Endometrial microvascular endothelial cells (primary cell): ENCODE data around the gene ZMYM2. TPM values are rescaled to one million over a fixed set of nuclear protein-coding genes. Genes with fewer than 3 reads are reported as not detected.

Experiments used
- in situ Hi-C: cut with HindIII; loops from 2 replicates; pipeline ENCODE4 v1.10.0; 2017; ENCODE audit warnings: low sequenced_read_pairs, low pct_unique_long_range_greater_than_20kb; ENCODE audit errors: inconsistent ontology term
- total RNA-seq: library from RNA; depleted of rRNA; stranded (reverse); fragments of >200 nt; gene quantifications from one replicate; pipeline ENCODE4 v1.2.3, GENCODE V29; 2015; ENCODE audit errors: inconsistent ontology term

The ZMYM2 gene
- total RNA-seq, 1 donor from 2014 or later = 28.2 TPM

DNA sequence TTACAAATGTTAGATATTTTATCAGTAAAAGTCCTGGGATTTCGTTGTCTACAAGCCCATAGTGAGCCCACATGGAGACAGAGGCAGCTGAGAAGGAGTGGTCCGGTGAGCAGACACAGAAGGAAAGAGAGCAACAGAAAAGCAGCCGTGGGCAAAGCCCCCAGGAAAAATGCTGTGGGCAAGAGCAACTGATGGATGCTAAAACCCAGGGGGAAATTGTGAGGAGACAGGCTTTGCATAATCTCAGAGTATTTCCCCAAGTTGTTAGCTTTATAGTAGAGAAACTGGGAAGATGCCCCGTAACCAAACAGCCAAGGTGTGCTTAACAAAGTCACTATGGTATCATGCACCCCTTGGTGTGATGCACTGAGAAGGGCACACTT lies 167.2 kb downstream of the ZMYM2 start:
- in situ Hi-C loops = no loop called here

DNA sequence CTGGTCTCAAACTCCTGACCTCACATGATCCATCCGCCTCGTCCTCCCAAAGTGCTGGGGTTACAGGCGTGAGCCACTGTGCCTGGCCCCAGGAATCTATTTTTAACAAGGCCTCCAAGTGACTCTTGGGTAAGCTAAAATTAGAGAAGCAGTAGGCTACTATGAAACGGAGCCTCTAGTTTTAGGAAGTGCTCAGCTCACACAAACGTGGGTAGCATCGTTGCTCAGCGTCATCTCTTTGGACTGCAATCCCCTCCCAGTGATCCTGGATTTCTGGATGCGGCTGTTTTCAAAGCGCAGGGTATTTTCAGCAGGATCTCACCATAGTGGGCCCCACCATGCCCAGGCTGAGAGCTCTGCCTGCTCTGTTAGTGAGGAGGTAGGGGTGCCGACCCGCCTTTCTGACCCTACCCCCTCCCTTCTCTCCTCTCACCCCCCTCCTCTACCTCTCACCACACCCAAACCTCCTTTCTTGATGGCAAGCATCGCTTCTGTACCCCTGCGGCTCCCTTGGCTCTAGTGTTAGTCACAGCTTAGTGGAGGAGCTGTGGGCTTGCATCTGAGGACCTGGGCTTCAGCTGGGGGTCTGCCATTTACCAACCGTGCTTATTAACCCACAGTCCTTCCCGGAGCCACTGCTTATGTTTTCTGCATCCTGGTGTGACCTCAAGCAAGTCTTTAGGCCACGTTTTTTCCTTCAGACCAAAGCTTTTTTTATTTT lies 168.2 kb downstream of the ZMYM2 start:
- in situ Hi-C loops = no loop called here

DNA sequence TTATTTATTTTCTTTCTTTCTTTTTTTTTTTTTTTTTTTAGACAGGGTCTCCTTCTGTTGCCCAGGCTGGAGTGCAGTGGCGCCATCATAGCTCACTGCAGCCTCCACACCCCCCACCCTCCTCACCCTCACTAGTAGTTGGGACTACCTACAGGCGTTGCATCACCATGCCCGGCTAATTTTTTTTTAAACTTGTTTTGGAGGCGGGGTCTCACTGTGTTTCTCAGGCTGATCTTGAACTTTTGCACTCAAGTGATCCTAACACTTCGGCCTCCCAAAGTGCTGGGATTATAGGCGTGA lies 168.7 kb downstream of the ZMYM2 start:
- in situ Hi-C loops = no loop called here

DNA sequence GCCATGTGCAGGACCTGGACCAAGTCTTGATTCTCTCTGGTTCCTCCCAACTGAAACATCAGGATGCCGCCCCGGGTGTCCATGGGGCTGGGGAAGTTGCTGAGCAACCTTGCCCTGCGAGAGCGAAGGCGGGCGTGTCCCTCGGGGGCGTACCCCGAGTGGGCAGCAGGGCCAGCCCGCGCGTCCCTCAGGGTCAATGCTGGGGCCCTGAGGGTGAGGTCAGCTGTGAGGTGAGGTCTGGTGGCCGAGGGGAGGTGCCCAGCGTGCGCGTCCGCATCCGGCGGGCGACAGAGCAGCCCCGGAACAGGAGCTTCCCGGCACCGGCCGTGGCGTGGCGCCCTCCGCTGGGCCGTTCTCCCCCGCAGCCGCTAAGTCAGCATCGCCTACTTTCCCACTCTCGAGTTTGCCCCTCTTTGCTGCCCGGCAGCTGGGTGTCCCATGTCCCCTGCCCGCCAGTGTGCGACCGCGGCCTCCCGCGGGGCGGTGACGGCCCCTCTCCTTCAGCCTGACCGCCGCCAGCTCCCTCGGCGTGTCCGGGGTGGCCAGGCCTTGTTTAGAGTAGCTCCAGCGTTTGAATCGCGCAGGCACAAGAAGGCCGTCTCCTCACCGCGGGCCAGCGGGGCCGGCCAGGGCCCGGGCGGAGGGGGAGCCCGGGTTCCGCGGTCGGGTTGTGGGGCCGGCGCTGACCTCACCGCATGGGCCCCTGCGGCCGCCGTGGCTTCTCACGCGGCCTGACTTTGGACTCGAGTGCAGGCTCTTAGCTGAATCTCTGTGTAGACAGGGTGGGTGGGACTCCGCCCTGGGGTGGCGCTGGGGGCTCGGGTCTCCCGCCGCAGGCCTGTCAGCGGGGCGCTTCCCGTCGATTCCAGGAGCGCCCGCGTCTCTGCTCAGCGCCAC lies 169.3 kb downstream of the ZMYM2 start:
- in situ Hi-C loops = no loop called here

DNA sequence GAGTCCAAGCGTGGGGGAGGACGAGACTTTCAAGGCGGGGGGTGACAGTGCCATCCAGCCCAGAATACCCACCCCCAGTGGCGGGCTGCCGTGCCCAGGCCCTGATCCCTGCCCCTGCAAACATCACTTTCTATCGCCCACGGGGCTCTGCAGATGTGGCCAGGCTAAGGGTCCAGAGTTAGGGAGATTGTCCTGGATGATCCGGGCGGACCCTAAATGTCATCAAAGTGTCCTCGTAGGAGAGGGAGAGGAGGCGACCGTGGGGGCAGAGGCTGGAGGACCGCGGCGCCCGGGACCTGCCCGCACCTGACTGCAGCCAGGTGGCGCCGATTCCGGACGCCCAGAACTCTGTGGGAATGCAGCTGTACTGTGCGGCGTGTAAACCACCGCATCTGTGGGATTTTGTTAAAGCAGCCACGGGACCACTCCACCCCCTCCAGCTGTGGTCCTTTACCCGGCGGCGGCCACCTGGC lies 170.0 kb downstream of the ZMYM2 start:
- in situ Hi-C loops = no loop called here

DNA sequence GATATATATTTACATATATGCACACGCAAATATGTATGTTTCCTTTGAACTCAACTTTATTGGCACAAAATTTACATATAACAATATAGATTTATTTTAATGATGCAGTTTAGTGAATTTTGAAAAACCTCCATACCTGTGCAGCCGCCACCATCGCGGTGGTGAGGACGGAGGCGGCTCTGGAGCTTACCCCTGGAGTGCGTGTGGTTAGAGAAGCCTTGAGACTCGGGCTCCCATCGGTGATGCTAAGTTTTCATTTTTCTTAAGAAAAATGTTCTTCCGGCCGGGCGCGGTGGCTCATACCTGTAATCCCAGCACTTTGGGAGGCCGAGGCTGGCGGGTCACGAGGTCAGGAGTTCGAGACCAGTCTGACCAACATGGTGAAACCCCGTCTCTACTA lies 170.5 kb downstream of the ZMYM2 start:
- in situ Hi-C loops = no loop called here

DNA sequence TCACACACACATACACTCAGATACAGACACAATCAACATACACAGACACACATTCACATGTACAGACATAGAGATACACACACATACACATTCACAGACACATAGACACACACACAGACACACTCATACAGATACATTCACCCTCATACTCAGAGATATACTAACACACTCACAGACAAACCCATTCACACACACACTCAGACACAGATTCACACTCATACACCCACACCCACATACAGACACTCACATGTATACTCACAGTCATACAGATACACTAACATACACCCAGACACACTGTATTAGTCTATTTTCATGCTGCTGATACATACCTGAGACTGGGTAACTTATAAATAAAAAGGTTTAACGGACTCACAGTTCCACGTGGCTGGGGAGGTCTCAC lies 171.5 kb downstream of the ZMYM2 start:
- in situ Hi-C loops = no loop called here

DNA sequence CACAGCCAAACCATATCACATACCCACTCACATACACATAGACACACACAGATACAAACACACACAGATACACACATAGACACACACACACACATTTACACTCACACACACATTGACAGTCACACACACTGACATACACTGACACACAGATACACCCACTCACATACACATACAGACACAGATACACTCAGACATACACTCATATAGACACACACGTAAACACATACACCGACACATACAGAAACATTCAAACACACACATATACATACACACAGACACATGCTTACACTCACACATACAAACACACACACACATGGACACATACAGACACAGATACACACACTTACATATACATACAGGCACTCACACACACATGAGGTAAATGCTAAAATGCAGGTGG lies 172.1 kb downstream of the ZMYM2 start:
- in situ Hi-C loops = no loop called here

DNA sequence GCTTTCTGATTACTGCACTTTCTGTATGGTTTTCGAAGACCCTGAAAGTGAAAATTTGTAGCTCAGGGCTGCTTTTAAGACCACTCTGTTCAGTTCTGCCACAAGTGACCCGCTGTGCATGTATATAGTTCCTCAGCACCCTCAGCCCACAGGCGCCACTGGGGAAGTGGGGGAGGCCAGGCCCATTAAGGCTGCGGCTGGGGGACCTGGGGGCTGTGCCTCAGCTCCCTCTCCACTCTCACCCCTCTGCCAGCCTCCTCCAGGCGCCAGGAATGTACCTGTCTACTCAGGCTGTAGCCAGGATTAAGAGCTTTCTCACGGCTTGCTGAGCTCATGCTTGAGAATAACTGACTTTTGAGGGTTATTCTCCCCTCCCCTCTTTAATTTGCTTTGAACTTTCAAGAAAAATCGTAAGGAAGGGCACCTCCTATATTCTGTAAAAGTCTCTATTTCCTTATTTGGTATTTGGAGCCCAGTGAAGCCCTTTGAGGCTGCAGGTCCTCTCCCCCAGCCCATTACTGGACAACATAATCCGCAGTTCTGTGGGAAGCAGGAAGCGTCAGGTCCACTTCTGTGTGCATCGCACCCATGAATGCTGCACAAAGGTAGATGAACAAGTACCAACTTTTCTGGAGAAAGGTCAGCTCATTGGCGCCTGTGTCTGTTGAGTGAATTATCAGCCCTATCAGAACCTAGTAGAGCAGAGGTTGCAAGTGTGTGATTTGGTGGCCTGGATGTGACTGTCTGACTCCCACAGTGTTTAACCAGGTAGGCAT lies 172.7 kb downstream of the ZMYM2 start:
- in situ Hi-C loops = no loop called here

DNA sequence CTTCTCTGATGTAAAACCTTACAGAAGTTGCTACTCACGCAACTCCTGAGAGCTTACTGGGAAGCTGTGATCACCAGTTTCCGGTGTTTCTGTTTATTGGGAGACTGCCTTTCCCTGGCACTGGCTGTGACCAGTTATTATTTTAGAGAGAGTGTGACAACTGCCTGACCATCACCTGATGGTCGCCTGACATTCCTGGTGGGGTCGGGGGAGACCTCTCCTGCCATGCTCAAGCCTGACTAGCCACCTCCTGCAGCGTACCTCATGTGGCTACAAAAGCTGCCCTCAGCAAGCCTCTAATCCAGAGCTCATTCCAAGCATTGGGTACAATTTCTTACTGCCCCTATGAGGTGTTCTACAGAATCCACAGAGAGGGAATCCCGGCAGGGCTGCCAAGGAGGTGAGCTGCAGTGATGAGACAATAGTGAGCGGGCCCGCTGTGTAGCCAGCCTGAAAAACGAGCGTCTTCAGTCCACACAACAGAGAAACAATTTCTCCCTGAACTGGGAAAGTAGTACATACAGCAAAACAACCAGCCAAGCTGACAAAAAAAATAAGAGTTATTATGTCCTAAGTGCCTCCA lies 173.6 kb downstream of the ZMYM2 start:
- in situ Hi-C loops = no loop called here

DNA sequence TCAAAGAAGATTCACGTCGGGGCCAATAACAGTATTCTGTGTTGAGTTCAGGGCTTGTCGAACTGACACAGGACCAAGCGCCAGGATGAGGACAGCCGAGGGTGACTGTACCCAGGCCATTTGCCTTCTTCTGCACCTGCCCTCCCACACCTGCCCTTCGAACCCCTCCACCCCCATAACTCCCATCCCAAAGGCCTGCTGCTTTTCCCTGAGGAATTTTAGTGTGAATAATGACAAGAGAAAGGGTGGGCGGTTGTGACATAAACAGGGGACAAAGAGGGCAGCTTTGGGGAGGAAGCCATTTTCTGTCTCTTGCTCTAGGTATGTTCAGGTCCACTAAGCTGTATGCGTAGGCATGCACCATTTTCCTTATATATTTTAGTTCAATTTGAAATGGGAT lies 176.2 kb downstream of the ZMYM2 start:
- in situ Hi-C loops = no loop called here

DNA sequence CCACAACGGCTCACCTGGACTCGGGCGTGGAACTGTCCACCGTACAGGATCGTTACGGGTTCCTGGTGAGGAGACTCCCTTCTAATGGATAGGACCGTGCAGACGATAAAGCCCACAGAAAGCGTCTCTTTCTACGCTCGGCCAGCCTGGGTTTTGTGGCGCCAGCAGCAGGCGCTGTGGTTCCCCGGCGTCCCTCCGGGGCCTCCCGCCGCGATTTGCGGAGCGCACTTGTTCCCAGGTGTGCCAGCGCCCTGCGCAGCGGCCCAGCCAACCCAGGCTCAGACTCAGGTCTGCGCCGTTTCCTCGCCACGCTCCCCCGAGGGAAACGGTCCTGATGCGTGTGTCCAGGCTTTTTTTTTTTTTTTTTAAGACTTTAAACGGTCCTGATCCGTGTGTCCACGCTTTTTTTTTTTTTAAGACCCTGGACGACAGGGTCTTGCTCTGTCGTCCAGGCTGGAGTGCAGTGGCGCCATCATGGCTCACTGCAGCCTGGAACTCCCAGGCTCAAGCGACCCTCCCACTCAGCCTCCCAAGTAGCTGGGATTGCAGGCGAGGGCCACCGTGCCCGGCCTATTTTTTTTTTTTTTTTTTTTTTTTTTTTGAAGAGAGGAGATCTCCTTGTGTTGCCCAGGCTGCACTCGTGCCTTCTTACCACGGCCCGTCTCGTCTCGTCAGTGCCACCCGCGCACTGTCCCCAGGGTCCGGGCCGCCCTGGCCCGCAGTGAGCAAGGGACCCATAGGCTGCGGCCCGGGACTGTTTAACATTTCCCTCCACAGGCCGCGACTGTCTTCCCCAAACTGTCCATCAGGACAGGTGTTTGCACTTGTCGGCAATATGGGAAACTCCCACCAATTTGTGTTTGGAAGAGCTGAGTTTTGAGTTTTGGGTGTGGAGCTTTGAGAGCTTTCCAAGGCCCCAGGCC lies 178.5 kb downstream of the ZMYM2 start:
- in situ Hi-C loops = no loop called here

DNA sequence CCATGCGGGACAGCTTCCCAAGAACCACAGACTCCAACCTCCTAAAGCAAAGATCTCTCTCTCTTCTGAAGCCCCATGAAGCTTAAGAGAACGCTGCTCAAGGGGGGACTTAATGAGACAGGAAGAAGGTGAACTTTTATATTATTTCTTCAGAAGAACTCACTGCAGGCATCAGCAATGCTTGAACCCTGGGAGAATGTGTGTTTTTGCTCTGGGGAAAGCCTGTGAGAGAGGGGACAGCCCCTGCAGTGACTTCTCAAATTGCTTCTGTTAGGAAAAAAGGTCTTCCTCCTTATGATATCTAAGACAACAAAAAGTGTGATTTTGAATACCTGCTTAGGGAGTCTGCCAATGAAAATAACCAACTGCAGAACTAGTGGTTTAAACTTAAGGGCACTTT lies 179.3 kb downstream of the ZMYM2 start:
- in situ Hi-C loops = no loop called here

DNA sequence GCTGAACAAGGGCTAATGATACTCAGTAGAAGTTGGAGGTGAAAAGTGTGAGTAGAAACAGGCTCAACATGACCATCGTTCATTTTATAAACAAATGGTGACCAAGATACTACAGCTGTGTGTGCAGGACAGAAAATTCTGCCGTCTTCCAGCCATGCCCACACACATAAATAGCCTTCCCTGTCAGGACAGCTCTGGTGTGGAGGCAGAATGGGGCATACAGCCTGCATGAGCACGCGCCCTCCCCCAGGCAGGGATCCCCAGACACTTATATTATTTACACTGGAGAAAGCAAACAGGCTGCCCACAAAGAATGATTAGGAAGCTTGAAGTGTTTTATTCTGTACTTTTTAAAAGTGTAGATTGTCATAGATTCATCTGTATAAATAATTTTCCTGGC lies 182.0 kb downstream of the ZMYM2 start:
- in situ Hi-C loops = no loop called here

Other genes starting within 250 kb of the ZMYM2 start
- gene PSPC1, start 175.8 kb upstream of the ZMYM2 start, total RNA-seq = 61.0 TPM
- gene ZMYM5, start 95.1 kb upstream of the ZMYM2 start, total RNA-seq = 15.2 TPM
- gene GJA3, start 202.3 kb downstream of the ZMYM2 start, total RNA-seq = not detected
- gene GJB2, start 234.2 kb downstream of the ZMYM2 start, total RNA-seq = not detected